SIG-M5 (cell line): ENCODE results near the gene MMP15.
"Not testable (repeated sequence)": the region's sequence is repeated elsewhere in the genome, so short reads cannot be mapped to it uniquely, and the experiment has no call there.

ENCODE experiments used
- DNase-seq: peaks from one replicate; lab custom pipeline; 2025; lab: John Stamatoyannopoulos, UW

Gene MMP15

DNA sequence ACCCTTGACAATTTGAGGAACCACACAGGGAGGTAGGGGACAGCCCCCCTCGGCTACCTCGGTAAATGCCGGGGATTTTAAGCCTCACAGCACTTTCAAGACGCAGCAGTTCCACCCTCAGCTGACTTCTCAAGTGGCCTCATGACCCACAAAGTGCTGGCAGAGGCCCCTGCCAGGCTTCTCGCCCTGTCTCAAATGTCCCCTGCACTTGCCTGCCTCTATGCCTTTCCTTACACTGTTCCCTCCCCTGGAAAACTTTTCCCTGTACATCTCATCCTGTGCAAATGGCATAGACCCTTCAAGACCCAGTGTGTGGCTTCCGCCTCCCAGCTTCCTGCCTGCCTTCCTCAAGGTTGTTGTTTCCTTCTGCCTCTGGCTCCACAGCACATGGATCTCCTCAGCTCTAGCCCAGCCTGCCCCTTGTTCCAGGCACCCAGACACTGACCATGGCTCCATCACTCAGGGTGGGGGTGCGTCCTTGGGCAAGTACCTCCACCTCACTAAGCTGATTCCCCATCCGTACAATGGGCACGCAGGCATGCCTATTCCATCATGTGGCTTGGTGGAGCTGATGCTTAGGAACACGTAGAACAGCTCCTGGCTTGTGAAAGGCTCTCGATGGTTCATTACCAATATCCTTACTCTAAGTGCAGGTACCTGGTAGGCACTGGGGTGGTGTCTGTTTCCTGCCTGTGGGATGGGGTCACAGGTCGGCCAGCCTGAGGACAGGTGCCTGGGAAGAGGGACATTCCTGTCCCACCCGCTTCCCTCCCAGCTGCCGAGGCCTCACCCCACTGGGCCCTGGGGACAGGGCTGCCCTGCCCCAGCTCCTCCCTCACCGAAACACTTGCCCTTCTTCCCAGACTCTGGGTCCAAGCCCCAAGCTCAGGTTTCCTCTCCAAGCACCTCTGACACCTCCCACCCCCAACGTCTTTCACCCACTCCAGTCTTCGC is 24.0 kb downstream of the MMP15 start:
- no peak for DNase-seq

DNA sequence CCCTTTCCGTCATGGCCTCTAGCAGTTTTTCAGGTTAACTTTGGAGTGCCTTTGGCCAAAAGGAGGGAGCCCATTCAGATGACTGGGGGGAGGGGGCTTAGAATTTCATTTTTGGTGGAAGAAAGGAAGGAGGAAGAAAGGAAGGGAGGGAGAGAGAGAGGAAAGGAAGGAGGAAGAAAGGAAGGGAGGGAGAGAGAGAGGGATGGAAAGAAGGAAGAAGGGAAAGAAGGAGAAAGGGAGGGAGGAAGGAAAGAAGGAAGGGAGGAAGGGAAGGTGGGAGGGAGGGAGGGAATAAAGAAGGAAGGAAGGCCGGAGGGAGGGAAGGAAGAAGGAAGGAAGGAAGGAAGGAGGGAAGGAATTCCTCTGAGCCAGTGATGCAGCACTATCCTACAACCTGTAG is 25.7 kb downstream of the MMP15 start:
- DNase-seq = no peak

DNA sequence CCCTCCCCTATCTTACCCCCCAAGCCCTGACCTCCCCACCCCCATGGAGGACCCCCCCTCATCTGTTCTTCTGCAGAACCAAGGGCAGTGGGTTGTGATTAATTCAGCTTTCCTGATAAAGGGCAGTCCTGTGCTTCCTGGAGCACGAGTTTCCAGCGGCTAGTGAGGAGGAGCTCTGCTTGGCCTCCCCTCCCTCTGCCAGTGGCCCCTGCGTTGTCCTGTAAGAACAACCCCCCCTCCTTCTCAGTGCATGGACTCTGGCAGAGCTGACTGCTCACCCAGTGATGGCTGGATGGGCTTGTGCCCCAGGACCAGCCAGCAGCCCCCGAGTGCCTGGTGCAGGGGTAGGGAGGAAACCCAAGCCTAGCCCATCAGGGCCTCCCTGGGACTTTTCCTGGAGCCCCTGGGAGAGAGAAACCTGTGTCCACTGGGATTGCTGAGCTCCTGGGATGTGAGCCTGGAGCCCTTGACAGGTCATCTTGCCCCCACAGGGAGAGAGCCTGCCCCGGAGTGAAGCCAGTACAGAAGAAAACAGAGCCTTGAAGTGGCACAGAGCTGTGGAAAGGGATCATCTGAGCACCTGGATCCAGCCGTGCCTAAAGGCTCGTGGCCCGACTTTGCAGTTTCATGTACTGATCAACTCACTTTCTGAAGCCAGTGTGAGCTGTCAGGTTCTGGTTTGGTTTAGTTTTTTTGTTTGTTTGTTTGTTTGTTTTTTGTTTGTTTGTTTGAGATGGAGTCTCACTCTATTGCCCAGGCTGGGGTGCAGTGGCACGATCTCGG is 26.5 kb downstream of the MMP15 start:
- no peak for DNase-seq

DNA sequence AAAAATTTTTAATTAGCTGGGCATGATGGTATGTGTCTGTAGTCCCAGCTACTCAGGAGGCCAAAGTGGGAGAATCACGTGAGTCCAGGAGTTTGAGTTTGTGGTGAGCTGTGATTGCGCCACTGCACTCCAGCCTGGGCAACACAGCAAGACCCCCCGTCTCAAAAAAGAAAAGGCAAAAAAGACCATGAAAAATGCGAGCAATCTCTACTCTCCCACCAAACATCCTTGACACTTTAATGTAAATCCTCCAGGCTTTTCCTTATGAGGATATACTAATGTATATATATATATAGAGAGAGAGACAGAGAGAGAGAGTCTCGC is 28.1 kb downstream of the MMP15 start:
- no peak for DNase-seq

DNA sequence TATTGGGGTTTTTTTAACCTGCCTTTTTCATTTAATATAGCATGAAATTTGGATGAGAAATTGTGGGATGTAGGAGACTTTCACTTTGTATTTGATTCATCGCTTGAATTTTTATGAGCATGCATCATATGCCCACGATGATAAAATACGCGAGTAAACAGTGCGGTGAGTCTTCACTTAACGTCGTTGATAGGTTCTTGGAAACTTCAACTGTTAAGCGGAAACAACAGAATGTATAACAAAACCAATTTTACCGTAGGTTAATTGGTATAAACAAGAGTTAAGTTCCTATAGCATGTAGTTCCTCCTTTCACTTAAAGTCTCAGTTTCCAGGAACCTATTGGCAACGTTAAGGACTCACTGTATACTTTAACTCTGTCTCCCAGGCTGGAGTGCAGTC is 28.7 kb downstream of the MMP15 start:
- DNase-seq = no peak

DNA sequence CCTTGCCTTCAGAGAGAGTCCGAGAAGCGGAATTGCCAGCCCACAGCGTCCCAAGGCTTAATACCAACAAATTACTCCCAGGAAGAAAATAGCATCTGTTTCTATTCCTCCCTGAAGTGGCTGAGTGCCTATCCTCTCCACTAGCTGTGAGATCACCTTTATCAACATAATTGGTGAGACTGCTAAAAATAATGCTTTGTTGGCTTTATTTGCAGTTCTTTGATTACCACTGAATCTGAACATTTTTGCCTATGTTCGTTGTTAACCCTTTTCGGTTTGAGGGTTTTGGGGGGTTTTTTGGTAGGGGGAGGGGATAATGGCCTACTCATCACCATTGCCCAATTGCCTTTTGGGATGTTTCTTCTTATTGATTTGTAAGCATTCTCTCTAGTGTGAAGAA is 31.0 kb downstream of the MMP15 start:
- no peak for DNase-seq

DNA sequence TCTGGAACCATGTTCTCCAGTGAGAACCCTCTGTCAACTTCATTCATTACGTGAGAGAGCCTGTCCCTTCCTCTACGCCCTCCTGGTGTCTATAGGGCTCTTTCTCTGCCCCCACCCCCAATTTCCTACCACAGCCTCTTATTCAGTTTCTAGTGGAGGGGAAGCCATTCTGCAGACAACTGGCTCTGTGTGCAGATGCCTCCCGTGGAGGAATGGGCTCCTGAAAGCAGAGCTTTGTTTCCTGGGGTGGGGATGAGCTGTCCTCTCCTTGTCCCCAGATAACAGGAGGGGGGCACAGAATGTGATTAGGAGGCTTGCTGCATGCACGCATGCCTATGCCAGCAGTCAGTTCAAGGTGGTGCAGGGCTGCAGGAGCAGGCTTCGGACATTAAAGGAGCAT is 31.6 kb downstream of the MMP15 start:
- no peak for DNase-seq

DNA sequence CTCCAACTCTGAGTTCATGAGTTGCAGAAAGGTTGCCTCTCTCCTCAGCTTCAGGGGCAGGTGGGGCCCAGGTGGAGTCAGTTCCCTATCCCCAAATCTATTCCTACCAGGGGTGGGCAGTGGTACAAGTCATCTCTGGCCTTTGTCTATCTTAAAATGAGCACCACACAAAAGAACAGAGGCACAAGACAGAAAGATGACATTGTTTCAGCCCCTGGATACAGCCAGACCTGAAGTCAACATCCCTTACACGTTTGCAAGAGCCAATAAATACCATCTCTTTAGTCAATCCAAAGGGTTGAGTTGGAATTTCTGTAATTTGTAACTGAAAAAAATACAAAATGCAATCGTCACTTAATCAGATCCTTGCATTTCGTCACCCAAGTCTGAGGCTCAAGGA is 32.2 kb downstream of the MMP15 start:
- DNase-seq = no peak

DNA sequence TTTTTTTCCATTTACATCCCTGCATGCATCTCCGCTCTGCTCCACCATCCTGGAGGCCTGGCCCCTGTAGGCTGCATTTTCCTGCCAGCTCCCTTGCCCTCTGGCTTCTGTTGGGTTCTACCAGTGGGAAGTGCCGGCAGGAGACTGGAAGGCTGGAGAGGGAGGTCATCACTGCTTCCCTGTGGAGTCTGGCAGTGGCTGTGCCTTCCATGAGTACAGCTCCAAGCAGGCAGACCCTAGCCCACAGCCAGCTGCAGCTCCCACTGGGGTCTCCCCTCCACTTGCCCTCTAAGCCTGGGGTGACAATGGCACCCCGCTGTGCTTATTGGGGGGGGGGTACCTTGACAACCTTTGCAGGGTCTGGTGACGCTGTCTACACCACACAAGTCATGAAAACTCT is 37.3 kb downstream of the MMP15 start:
- no peak for DNase-seq

DNA sequence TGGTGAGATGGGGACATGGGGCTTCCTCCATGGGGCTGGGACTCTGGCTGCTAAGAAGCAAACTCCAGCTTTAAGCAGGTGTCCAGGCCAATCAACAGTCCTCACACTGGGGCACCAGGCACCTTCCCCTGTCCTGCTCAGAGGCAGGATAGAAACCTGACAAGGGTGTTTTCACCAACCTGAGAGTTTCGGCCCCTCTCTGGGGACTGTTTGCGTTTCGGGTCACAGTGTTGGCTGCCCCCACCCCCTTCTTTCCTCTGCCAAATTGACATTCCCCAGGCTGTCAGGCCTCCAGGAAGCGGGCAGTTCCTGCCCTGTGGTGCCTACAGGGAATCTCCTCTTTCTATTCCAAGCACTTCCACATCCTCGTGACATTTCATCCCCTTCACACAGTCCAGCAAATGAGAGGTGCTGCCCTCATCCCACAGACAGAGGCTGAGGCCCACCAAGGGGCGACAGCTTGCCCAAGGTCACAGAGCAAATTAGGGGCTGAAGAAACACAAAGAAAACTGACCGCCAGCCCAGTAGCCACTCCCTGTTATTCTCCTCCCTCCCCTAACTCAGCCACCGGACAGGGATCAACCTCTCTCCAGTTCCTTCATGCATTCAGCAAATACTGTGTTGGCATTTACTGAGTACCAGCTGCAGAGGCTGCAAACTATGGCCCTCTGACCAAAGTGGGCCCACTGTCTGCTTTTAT is 38.0 kb downstream of the MMP15 start:
- no peak for DNase-seq

DNA sequence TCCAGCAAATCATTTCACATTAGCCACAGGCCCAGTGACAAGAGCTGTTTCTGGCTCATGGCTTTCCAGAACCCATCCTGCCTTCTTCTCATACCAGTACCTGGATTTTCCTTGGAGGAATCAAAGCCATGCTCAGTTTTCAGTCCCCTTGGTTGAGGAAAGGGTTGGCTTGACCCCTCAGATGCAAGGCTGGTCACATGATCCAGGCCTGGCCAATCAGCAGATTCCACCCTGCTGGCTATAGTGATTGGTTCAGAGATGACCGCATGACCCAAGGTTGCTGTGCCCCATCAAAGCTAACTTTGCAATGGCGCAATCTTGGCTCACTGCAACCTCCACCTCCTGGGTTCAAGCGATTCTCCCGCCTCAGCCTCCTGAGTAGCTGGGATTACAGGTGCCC is 45.0 kb downstream of the MMP15 start:
- no peak for DNase-seq

DNA sequence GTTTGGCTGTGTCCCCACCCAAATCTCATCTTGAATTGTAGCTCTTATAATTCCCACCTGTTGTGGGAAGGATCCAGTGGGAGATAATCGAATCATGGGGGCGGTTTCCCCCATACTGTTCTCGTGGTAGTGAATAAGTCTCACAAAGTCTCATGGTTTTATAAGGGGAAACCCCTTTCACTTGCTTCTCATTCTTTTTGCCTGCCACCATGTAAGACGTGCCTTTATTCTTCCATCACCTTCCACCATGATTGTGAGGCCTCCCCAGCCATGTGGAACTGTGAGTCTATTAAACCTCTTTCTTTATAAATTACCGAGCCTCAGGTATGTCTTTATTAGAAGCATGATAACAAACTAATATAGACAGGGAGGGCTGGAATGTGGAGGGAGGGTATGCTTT is 46.6 kb downstream of the MMP15 start:
- not testable (repeated sequence) for DNase-seq

DNA sequence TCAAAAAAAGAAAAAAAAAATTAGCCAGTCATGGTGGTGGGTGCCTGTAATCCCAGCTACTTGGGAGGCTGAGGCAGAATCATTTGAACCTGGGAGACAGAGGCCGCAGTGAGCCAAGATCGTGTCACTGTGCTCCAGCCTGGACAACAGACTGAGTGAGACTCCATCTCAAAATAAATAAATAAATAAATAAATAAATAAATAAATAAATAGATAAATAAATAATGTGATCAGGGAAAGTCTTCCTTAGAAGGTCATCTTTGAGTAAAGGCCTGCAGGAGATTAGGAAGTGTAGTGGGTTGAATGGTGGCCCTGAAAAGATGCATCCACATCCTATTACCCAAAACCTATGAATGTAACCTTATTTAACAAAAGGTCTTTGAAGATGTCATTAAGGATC is 47.5 kb downstream of the MMP15 start:
- DNase-seq = not testable (repeated sequence)

DNA sequence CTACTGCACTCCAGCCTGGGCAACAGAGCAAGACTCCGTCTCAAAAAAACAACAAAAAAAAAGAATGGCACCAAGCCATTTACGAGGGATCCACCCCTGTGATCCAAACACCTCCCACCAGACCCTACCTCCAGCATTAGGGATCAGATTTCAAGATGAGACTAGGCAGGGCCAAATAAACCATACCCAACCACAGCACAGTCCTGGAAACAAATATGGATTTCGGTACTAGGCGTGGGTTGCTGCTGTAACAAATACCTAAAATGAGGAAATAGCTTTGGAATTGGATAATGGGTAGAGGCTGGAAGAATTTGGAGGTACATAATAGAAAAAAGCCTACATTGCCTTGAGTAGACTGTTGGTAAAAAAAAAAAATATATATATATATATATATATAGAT is 49.1 kb downstream of the MMP15 start:
- no peak for DNase-seq

DNA sequence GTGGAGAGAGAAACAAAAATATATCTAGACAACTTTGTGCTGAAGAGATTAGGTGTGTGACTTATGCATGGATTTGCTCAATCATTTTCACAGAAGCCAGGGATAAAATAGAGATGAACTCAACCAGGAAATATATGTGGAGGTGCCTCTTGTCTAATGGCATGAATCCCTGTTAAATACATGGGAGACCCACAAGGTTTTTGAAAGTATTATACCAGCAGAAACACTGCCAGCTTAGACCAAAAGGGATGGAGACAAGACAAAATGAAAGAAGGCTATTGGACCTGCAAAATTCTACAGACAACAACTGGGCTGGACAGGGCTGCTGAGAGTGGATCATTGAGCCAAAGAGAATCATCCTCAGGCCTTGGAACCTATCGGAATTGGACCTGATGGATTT is 51.0 kb downstream of the MMP15 start:
- DNase-seq = no peak

DNA sequence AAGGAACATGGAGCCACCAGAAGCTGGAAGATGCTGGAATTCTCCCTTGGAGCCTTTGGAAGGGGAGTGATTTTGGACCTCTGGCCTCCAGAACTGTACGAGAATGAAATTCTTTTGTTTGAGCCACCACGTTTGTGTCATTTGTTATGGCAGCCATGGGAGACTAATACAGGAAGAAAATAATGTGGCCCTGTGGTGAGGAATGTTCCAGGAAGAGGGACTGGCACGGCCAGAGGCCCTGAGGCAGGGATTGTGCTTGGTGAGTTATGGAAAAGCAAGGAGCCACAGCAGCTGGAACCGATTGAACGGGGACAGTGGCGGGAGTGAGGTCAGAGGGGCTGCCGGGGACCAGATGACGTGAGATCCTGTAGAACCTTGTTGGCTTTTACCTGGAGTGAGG is 52.2 kb downstream of the MMP15 start:
- DNase-seq = no peak

DNA sequence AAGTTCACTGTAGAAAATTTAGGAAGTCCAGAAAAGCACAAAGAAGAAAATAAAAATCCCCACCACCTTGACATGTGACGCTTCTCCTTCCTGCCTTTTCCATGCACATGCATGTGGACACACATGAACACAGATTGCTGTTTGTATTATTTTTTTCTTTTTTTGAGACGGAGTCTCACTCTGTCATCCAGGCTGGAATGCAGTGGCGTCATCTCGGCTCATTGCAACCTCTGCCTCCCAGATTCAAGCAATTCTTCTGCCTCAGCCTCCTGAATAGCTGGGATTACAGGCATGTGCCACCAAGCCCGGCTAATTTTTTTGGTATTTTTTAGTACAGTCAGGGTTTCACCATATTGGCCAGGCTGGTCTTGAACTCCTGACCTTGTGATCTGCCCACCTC is 55.1 kb downstream of the MMP15 start:
- not testable (repeated sequence) for DNase-seq

DNA sequence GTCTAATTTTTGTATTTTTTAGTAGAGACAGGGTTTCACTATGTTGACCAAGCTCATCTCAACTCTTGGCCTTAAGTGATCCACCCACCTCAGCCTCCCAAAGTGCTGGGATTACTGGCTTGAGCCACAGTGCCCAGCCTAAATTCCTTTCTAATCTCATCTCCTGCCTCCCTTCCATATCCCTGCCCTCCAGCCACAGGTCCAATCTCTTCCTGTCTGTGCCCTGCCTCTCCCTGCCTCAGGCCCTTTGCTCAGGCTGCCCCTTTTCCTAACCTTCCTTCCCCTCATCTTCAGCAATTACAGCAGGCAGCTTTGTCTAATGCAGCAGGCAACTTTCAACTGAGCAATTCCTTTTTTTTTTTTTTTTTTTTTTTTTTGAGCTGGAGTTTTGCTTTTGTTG is 56.8 kb downstream of the MMP15 start:
- no peak for DNase-seq

DNA sequence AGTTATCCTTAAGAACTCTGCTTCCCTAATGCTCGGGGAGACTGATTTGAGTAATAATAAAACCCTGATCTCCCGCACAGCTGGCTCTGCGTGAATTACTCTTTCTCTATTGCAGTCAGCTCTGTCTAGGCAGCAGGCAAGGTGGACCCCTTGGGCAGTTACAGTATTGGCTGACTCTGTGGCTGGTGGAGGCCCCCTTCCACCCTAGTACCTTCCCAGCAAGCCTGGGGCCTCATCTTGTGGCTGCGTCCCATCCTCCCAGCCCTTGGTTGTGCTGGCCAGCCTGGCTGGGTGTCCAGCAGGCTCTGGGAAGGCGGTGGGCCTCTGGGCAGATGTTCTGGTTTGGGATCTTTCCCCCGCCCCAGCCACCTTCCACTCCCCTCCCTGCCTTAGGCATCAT is 59.1 kb downstream of the MMP15 start:
- no peak for DNase-seq

DNA sequence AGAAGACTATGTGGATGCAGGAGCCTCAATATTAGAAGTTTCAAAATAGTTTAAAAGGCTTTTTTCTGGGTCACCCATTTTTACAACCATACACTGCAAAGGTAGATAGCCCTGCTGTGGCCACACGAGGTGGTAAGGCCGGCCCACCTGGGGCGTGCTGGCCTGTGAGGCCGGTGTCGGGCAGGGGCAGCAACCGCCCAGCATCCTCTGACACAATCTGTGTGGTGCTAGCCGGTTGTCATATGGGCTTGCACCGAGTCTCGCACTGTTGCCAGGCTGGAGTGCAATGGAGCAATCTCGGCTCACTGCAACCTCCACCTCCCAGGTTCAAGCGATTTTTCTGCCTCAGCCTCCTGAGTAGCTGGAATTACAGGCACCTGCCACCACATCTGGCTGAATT is 59.6 kb downstream of the MMP15 start:
- DNase-seq = no peak

DNA sequence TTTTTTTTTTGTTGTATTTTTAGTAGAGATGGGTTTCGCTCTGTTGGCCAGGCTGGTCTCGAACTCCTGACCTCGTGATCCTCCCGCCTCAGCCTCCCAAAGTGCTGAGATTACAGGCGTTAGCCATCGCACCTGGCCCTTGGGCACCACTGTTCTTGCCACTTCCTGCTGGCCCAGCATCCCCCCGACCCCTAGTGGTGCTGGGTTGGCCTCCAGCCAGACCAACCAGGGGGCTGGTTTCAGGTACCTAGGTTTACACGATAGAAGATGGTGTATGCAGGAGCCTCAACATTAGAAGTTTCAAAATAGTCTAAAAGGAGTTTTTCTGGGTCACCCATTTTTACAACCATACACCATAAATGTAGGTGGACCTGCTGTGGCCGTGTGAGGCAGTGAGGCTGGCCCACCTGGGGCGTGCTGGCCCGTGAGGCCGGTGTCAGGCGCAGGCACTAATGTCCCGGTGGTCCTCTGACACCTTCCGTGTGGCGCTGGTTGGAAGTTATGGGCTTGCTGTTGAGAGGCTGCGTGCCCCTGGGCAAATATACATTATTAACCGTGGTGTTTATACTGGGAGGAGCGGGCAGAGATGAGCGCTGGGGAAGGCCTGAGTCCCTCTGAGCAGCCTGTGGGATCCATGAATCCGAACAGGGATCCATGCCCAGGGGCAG is 60.2 kb downstream of the MMP15 start:
- DNase-seq = no peak
